Caco-2 (cell line): ENCODE measurements around the gene CSTF1. TPM values are rescaled to one million over a fixed set of nuclear protein-coding genes. Genes with fewer than 3 reads are reported as not detected.

Source experiments
- BruUV-seq: library from RNA; stranded (reverse); fragments of 400-500 nt; replicated peaks from 2 replicates; lab custom pipeline; 2021; lab: Mats Ljungman, UMichigan
- CTCF ChIA-PET: fragments of 300-600 bp; sonication (Branson Sonifier 250); formaldehyde crosslinking; loops from one replicate; lab custom pipeline; 2022; ENCODE audit warnings: antibody characterized with exemption; lab: Charles Lee
- POLR2A ChIA-PET: fragments of 300-600 bp; sonication (Branson Sonifier 250); formaldehyde crosslinking; loops from one replicate; lab custom pipeline; 2022; ENCODE audit warnings: antibody characterized with exemption; lab: Charles Lee
- DNase-seq, 2 experiments: peaks; one replicate each; pipeline versions ENCODE4 v3.0.0 to v3.0.0-alpha.2; 2020 to 2022
- H3K27me3 ChIP-seq: replicated peaks from 2 replicates; pipeline ENCODE4 v1.6.0; 2011; ENCODE audit warnings: low read length; ENCODE audit not compliant: control insufficient read depth, insufficient read depth
- H3K36me3 ChIP-seq: 2 replicates; pipeline ENCODE4 v1.5.1; 2011; ENCODE audit warnings: low read length; ENCODE audit not compliant: control insufficient read depth, insufficient read depth
- H3K4me1 ChIP-seq: fragments of 250-450 bp; sonication (Bioruptor Pico); 2 replicates; pipeline ENCODE4 v1.5.1; 2020; ENCODE audit warnings: mild to moderate bottlenecking
- H3K4me3 ChIP-seq: 2 replicates; pipeline ENCODE4 v1.5.1; 2011; ENCODE audit warnings: low read depth, mild to moderate bottlenecking, control low read depth, low read length
- H3K9me3 ChIP-seq: fragments of 250-450 bp; sonication (Bioruptor Pico); 2 replicates; pipeline ENCODE4 v1.5.1; 2020; ENCODE audit warnings: mild to moderate bottlenecking, moderate library complexity
- H3K27ac Mint-ChIP-seq: one replicate; pipeline ENCODE4 v1.8.0; 2022; ENCODE audit warnings: mixed read lengths; ENCODE audit not compliant: unreplicated experiment
- H3K27me3 Mint-ChIP-seq: one replicate; pipeline ENCODE4 v1.8.0; 2022; ENCODE audit warnings: mixed read lengths; ENCODE audit not compliant: insufficient read depth, unreplicated experiment
- H3K36me3 Mint-ChIP-seq: one replicate; pipeline ENCODE4 v1.8.0; 2022; ENCODE audit warnings: mild to moderate bottlenecking, mixed read lengths; ENCODE audit not compliant: insufficient read depth, unreplicated experiment
- H3K4me1 Mint-ChIP-seq: one replicate; pipeline ENCODE4 v1.8.0; 2022; ENCODE audit warnings: low read depth, mixed read lengths; ENCODE audit not compliant: unreplicated experiment
- H3K4me3 Mint-ChIP-seq: one replicate; pipeline ENCODE4 v1.8.0; 2022; ENCODE audit warnings: mild to moderate bottlenecking, moderate library complexity, mixed read lengths; ENCODE audit not compliant: unreplicated experiment
- H3K9me3 Mint-ChIP-seq: one replicate; pipeline ENCODE4 v1.8.0; 2022; ENCODE audit warnings: mixed read lengths; ENCODE audit not compliant: unreplicated experiment
- CTCF ChIP-seq, 2 experiments: fragments of 200-600 bp in 1 of 2; IDR thresholded peaks; 1 replicate in 1 of 2; 2 replicates in 1 of 2; pipeline versions ENCODE4 v1.5.1 to v1.8.0; 2011 to 2022; ENCODE audit warnings: antibody characterized with exemption in 1 of 2, control low read depth in 1 of 2, inconsistent platforms in 1 of 2, low read depth in 1 of 2, low read length in 1 of 2, mild to moderate bottlenecking in 1 of 2, moderate library complexity in 1 of 2; ENCODE audit not compliant: insufficient read depth in 1 of 2, severe bottlenecking in 1 of 2, unreplicated experiment in 1 of 2
- intact Hi-C: fragments of 100-400 bp; cut with micrococcal nuclease; formaldehyde crosslinking; loops from one replicate; pipeline ENCODE4 v1.10.0; 2022; ENCODE audit not compliant: unreplicated experiment
- total RNA-seq: library from RNA; stranded (reverse); gene quantifications from 2 replicates; pipeline ENCODE4 v1.2.3, GENCODE V29; 2022

The CSTF1 gene
- total RNA-seq, 1 experiment from 2014 or later, result 97.0 TPM

GRCh38 chr20:56382696-56383095, 9.7 kb upstream of the CSTF1 start:
- intact Hi-C loops, result no loop called here
- Histone ChIP-seq H3K36me3 (peaks cover 5% of the 10 kb centered on the region), H3K4me3 (no peak overlapping the region), H3K4me1 (no peaks in the 10 kb centered on the region), H3K9me3 (no peaks in the 10 kb centered on the region), H3K27me3 (no peaks in the 10 kb centered on the region)
- DNase-seq, result peak in 1 of 2 experiments; percentile 41
- BruUV-seq, result no TSS peak
- no peaks in the 10 kb centered on the region for H3K27me3 Mint-ChIP-seq
- TF ChIP-seq CTCF (IDR thresholded peaks at IDR 0.05; ENCODE audit: insufficient read depth in 1 of 2, low read depth in 1 of 2, low read length in 1 of 2, severe bottlenecking in 1 of 2, unreplicated experiment in 1 of 2), result no peak
- H3K9me3 Mint-ChIP-seq, result no peaks in the 10 kb centered on the region
- H3K27ac Mint-ChIP-seq, result no peak overlapping the region
- H3K36me3 Mint-ChIP-seq, result peaks cover 62% of the 10 kb centered on the region
- CTCF ChIA-PET, result interaction anchor here (0.7 to 1.1 kb wide), 2 partner anchors 9 to 10 kb away, joined by 4 read pairs; partner anchors contain the start of genes AURKA and CSTF1
- H3K4me3 Mint-ChIP-seq, result no peak overlapping the region
- POLR2A ChIA-PET, result interaction anchor here (0.6 kb wide), 1 partner anchor 23 kb away, joined by 3 read pairs; no protein-coding TSS in a partner anchor
- H3K4me1 Mint-ChIP-seq, result peaks cover 21% of the 10 kb centered on the region

- peaks cover 56% of the 10 kb centered on the region for H3K36me3 Mint-ChIP-seq
- no TSS peak for BruUV-seq
- intact Hi-C loops, result no loop called here
- Histone ChIP-seq H3K4me1 (no peaks in the 10 kb centered on the region), H3K36me3 (peaks cover 7% of the 10 kb centered on the region), H3K27me3 (no peaks in the 10 kb centered on the region), H3K9me3 (no peaks in the 10 kb centered on the region), H3K4me3 (no peak overlapping the region)
- no peaks in the 10 kb centered on the region for H3K27me3 Mint-ChIP-seq
- TF ChIP-seq CTCF (IDR thresholded peaks at IDR 0.05; ENCODE audit: insufficient read depth in 1 of 2, low read depth in 1 of 2, low read length in 1 of 2, severe bottlenecking in 1 of 2, unreplicated experiment in 1 of 2), result no peak
- peak in 1 of 2 experiments; percentile 33 for DNase-seq
- ChIA-PET POLR2A (interaction anchor here (0.7 kb wide), 1 partner anchor 9 kb away, joined by 4 read pairs; the partner anchor contains the start of genes AURKA and CSTF1), CTCF (interaction anchor here (1.1 kb wide), 1 partner anchor 11 kb away, joined by 4 read pairs; no protein-coding TSS in a partner anchor)
- H3K4me1 Mint-ChIP-seq, result peaks cover 21% of the 10 kb centered on the region
- no peak overlapping the region for H3K4me3 Mint-ChIP-seq
- no peak overlapping the region for H3K27ac Mint-ChIP-seq
- H3K9me3 Mint-ChIP-seq, result no peaks in the 10 kb centered on the region
Observed at GRCh38 chr20:56383334-56383733, 9.1 kb upstream of the CSTF1 start.

- H3K27ac Mint-ChIP-seq, result no peak overlapping the region
- H3K9me3 ChIP-seq, result no peaks in the 10 kb centered on the region
- ChIA-PET CTCF (interaction anchor here (0.6 to 1.1 kb wide), 2 partner anchors 13 to 19 kb away, joined by 3 to 8 read pairs; no protein-coding TSS in a partner anchor), POLR2A (no interaction called here)
- no TSS peak for BruUV-seq
- H3K4me1 Mint-ChIP-seq, result peaks cover 35% of the 10 kb centered on the region
- no peaks in the 10 kb centered on the region for H3K27me3 Mint-ChIP-seq
- H3K9me3 Mint-ChIP-seq, result no peaks in the 10 kb centered on the region
- no peak for TF ChIP-seq CTCF (IDR thresholded peaks at IDR 0.05; ENCODE audit: insufficient read depth in 1 of 2, low read depth in 1 of 2, low read length in 1 of 2, severe bottlenecking in 1 of 2, unreplicated experiment in 1 of 2)
- H3K36me3 Mint-ChIP-seq, result peaks cover 38% of the 10 kb centered on the region
- intact Hi-C loops, result no loop called here
- no peak for DNase-seq
- no peak overlapping the region for H3K4me3 ChIP-seq
- no peaks in the 10 kb centered on the region for H3K27me3 ChIP-seq
- no peak overlapping the region for H3K4me3 Mint-ChIP-seq
- H3K36me3 ChIP-seq, result peaks cover 11% of the 10 kb centered on the region
- no peaks in the 10 kb centered on the region for H3K4me1 ChIP-seq
Observed at GRCh38 chr20:56385130-56385529, 7.3 kb upstream of the CSTF1 start.
